ENCODE data around the gene ITGA1.
A peak's percentile ranks its signal among the peaks of the same experiment; 100 is the strongest.

ITGA1 gene

DNA sequence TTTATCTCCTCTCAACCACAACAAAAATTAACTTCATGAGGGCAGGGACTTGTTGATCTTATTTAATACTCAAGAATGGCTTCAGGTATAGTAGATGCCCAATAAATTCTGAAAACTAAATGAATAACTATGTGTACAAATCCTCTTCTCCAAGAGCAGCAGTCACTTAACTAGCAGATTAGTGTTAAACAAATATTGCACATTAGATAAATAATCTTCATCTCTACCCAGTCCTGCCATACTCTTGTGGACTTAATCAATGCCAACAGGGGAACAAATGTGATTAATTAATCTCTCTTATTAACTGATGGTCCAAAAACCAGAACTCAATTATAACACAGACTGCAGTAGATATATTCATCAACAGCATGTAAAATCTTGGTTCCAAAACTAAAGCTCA, 15.0 kb upstream of the ITGA1 start:
- no peak for DNase-seq (ENCODE audit: low read depth)

DNA sequence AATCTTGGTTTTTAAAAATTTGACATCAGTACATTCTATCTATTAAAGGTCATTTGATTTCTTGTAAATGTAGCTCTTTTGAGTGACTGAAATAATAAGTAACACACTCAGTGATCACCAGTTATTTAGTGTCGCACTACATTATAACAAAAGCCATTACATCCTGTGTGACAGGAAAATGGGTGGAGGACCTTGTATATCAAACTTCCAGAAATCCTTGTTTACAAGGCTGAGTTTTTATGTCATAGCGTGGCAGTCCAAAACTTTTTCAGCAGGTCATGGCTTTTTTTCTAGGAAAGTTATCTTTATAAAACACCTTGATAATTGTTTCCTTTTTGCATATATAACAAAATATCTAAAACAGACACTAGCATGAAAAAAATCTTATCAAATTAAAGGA, 14.4 kb upstream of the ITGA1 start:
- no peak for DNase-seq (ENCODE audit: low read depth)

- no peak for DNase-seq (ENCODE audit: low read depth)
Measured at GRCh38 chr5:52774005-52774410, 13.7 kb upstream of the ITGA1 start.

DNA sequence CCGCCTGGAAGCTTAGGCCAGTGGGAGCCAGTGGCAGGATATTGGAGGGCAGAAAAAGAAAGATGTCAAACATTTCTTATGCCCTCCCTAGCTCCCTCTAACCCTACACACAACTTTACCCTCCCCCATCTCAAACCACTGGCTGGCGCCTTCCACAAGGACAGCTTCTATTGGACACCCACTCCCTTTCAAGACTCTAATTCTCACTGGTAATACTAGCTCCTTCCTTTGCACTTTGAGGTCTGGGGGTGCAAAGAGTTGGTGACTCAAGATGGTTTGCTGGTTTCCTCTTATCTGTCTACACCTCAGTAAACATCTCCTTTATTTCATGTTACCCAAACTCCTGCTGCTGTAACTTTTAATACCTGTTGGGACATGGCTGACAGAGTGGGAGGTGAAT, 11.6 kb upstream of the ITGA1 start:
- peak; percentile 23 for DNase-seq (ENCODE audit: low read depth)

- DNase-seq (ENCODE audit: low read depth): no peak
Measured at GRCh38 chr5:52777186-52777585, 10.5 kb upstream of the ITGA1 start.

GRCh38 chr5:52778781-52779180, 8.9 kb upstream of the ITGA1 start:
- DNase-seq (ENCODE audit: low read depth): no peak

DNA sequence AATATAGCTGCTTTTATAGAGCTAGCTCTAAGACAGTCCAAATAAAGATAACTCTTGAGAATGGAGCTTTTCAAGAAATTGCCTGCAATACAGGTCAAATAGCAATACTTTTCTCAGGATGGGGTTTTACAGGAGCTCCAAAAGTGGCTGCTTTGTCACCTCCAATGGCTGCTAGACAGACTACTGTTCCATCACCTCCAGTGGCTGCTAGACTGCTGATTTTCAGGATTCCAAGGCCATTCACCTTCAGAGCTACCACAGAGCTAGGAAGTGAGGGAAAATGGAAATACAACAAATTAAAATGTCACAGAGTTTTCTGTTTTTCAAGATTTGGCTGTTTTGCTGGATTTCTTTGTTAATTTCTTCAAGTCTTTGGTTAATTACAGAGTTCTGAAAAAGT, 8.5 kb upstream of the ITGA1 start:
- no peak for DNase-seq (ENCODE audit: low read depth)

- no peak for DNase-seq (ENCODE audit: low read depth)
Measured at GRCh38 chr5:52783226-52783959, 4.3 kb upstream of the ITGA1 start.

GRCh38 chr5:52784737-52785136, 3.0 kb upstream of the ITGA1 start:
- DNase-seq (ENCODE audit: low read depth): no peak

DNA sequence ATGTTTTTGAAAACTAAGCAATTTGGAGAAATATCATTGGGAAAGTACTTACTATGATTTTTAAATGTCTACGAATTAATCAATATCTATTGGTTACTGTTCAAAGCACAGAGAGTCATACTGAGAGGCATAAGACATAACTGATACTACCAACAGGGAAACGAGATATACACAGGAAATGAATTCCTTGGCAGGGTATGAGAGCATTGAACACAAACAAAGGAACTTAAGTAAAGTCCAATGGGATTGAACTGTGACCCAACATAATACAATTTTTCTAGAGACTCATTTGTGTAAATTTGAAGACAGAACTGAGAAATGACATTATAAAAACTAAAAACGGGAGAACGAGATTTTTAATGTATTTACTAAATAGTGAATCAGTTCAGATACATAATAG, 1.3 kb upstream of the ITGA1 start:
- no peak for DNase-seq (ENCODE audit: low read depth)

- DNase-seq (ENCODE audit: low read depth): no peak
Measured at GRCh38 chr5:52786949-52787599, 642 bp upstream of the ITGA1 start.

DNA sequence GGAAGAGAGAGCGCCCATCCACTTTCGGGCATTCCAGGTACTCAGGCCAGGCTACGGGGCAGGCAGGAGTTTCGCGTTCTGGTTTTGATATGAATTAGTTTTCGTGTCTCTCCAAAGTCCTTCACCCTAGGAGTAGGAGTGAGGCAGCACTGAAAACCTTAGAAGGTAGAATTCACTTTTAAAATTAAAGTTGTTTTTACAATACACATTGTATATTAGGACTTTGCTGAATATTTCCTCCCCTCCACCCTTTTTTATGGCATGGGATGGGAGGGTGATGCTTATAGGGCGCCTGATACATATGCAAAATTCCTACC, 747 bp downstream of the ITGA1 start:
- DNase-seq (ENCODE audit: low read depth): no peak

- no peak for DNase-seq (ENCODE audit: low read depth)
Measured at GRCh38 chr5:52789378-52789777, 1.7 kb downstream of the ITGA1 start.

- no peak for DNase-seq (ENCODE audit: low read depth)
Measured at GRCh38 chr5:52789851-52790250, 2.1 kb downstream of the ITGA1 start.

DNA sequence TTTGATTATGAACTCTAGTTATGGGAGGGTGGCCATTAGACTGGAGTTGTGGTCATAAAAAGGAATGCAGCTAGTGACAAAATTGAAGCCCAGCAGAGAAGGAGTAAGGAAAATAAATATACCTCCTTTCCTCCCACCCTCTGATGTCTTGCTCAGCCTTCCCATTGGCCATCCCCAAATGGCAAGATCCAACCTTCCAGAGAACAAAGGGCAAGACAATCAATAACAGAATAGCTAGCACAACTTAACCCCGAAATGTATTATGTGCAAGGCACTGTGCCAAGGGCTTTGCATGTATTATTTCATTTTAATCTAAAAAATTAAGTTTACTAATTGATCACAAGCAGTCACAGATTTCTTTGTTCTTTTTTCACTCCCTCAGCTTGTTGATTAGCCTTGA, 3.6 kb downstream of the ITGA1 start:
- DNase-seq (ENCODE audit: low read depth): no peak

DNA sequence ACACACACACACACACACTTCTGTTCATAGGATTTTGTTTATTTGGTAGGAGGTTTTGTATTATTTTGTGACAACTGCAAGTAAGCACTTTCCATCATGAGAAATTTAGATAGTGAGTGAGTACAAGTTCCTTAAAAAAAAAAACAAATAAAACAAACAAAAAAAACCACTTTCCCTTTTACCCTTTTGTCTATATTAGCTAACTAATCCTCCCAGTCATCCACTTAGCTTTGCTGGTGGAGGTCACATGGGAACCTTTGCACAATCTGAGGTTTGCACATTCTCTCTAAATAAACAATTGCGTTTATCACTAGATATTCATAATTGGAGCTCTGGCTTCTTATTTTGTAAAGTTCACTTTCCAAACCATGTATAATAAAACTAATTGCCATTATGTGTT, 6.8 kb downstream of the ITGA1 start:
- no peak for DNase-seq (ENCODE audit: low read depth)

DNA sequence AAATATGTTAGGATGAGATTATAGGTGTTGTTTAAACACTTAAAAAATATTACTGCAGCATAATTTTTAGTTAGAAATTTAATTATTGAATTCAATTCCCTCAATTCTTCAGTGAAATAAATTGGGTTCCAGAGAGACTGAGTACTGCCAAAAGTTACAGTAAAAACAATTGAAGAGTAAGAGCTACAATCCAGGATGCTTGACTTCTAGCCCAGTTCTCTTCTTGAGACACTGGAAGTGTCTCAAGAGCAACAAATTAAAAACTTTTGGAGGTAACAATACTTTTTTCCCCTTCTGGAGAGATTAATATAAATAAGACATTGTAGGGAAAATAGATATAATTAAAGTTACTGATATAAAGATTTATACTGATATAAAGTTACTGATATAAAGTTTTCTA, 8.3 kb downstream of the ITGA1 start:
- DNase-seq (ENCODE audit: low read depth): no peak

GRCh38 chr5:52796516-52797103, 8.9 kb downstream of the ITGA1 start:
- DNase-seq (ENCODE audit: low read depth): no peak

DNA sequence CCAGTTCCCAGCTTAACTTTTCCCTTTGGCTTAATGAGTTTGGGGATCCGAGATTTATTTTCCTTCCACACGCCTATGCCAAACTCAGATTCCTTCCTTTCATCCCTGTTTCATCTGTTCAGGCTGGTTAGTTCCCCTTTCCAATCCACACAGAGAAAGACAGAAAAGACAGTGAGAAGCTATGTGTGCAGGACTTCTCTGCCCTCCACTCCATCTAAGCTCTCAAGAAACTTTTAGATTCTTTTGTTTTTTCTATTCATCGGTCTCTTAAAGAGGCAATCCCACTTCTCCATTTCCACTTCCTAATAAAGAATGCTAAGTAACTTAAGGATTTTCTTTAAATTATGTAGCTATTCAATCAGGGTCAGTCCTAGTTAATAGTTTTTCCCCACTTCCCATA, 11.2 kb downstream of the ITGA1 start:
- DNase-seq (ENCODE audit: low read depth): no peak

DNA sequence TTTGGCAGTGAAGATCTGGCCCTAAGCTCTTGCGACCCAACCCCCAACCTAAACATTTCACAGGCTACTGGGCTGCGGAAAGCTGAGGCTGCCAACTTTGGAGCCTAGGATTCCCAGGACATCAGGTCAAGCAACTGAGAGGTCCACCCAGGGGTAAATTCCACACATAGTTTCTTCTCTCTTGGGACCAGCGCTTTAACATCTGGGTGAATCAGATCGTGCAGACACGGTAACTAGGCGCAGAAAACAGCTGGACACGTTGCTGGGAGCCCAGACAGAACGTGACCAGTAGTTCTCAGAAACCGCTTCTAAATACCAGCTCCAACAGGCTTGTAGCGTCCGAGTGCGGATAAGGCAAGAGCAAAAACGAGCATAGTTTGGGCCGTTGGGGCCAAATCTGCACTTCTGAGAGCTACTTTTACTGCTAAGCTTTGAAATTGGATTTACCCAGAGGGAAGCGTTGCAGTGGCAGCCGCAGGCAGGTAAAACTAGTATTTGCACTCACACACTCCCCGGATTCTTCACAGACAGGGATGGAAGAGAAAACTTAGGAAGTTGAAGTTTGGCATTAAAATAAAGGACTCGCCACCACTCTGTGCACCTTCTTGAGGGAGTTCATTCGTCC, 11.8 kb downstream of the ITGA1 start:
- DNase-seq (ENCODE audit: low read depth): no peak

DNA sequence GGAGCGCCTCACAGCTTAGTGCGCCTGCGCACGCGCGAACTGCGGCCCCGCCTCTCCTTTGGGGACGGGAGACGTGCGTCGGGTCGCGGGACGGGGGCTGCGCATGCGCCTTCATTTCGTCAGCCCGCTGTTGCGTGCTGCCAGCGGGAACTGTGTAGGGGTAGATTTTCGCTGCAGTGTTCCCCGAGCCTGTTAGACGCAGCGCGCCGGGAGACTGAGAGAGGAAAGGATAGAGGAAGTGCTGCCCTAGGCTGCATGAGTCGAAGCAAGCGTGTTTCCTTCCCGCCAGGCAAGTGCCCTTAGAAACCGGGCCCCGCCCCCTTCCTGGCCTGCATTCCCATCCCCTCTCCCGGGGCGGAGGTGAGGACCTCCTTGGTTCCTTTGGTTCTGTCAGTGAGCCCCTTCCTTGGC, 12.3 kb downstream of the ITGA1 start:
- DNase-seq (ENCODE audit: low read depth): peak; percentile 94

- DNase-seq (ENCODE audit: low read depth): peak; percentile 15
Measured at GRCh38 chr5:52800394-52801213, 12.9 kb downstream of the ITGA1 start.

Data from activated gamma-delta T cell treated with anti-CD3 and anti-CD28 coated beads, Interleukin-2, amount 50 U/mL, for 16 hours (primary cell).